HepG2 (cell line): ENCODE measurements around the gene CDYL. TPM values are rescaled to one million over a fixed set of nuclear protein-coding genes. Genes with fewer than 3 reads are reported as not detected.

ENCODE experiments used
- CEBPB ChIP-seq: IDR thresholded peaks from 2 replicates; pipeline ENCODE4 v1.6.1; 2011; ENCODE audit warnings: low read depth, low read length, improper control_type of control experiment, borderline replicate concordance
- CEBPG ChIP-seq: IDR thresholded peaks from 2 replicates; pipeline ENCODE4 v1.6.1; 2016
- CENPX ChIP-seq: sonication (generic); formaldehyde crosslinking; IDR thresholded peaks from 2 replicates; pipeline ENCODE4 v1.9.0; 2021; ENCODE audit warnings: mild to moderate bottlenecking, missing genetic modification reagents, moderate library complexity
- ELF1 ChIP-seq: sonication (generic); formaldehyde crosslinking; IDR thresholded peaks from 2 replicates; pipeline ENCODE4 v1.4.0; 2020; ENCODE audit warnings: missing genetic modification reagents
- HNF4G ChIP-seq, 2 experiments: sonication (generic) in 1 of 2; formaldehyde crosslinking in 1 of 2; IDR thresholded peaks; 2 replicates each; pipeline versions ENCODE4 v1.4.0 to v1.6.1; 2011 to 2020; ENCODE audit warnings: borderline replicate concordance in 2 of 2, low read depth in 2 of 2, mild to moderate bottlenecking in 2 of 2, low read length in 1 of 2, missing genetic modification reagents in 1 of 2, moderate library complexity in 1 of 2
- JUND ChIP-seq: sonication (generic); formaldehyde crosslinking; IDR thresholded peaks from 2 replicates; pipeline ENCODE4 v1.8.0; 2022; ENCODE audit warnings: mild to moderate bottlenecking, missing genetic modification reagents
- KLF9 ChIP-seq: IDR thresholded peaks from 2 replicates; pipeline ENCODE4 v1.6.1; 2016; ENCODE audit warnings: low read depth
- NFKB2 ChIP-seq: sonication (generic); formaldehyde crosslinking; IDR thresholded peaks from 2 replicates; pipeline ENCODE4 v1.4.0; 2020; ENCODE audit warnings: missing genetic modification reagents, borderline replicate concordance
- NR3C1 ChIP-seq: sonication (generic); formaldehyde crosslinking; IDR thresholded peaks from 2 replicates; pipeline ENCODE4 v1.4.0; 2020; ENCODE audit warnings: missing genetic modification reagents
- PHF8 ChIP-seq: sonication (generic); formaldehyde crosslinking; IDR thresholded peaks from 2 replicates; pipeline ENCODE4 v1.5.0; 2020; ENCODE audit warnings: missing genetic modification reagents
- SATB2 ChIP-seq: sonication (generic); formaldehyde crosslinking; IDR thresholded peaks from 2 replicates; pipeline ENCODE4 v1.5.0; 2020; ENCODE audit warnings: missing genetic modification reagents
- TCF7 ChIP-seq: sonication (generic); IDR thresholded peaks from 2 replicates; pipeline ENCODE4 v1.6.1; 2016; ENCODE audit warnings: antibody characterized with exemption, low read depth
- TCF7L2 ChIP-seq: IDR thresholded peaks from 2 replicates; pipeline ENCODE4 v1.6.1; 2011; ENCODE audit warnings: mild to moderate bottlenecking, low read depth, low read length, moderate library complexity
- ZFP36L2 ChIP-seq: sonication (generic); formaldehyde crosslinking; IDR thresholded peaks from 2 replicates; pipeline ENCODE4 v1.4.0; 2020; ENCODE audit warnings: missing genetic modification reagents
- ZMYM2 ChIP-seq: sonication (generic); formaldehyde crosslinking; IDR thresholded peaks from 2 replicates; pipeline ENCODE4 v1.8.0; 2022; ENCODE audit warnings: mild to moderate bottlenecking, missing genetic modification reagents
- ZNF3 ChIP-seq: IDR thresholded peaks from 2 replicates; pipeline ENCODE4 v1.7.0; 2017; ENCODE audit warnings: inconsistent platforms
- ZNF343 ChIP-seq: sonication (generic); formaldehyde crosslinking; IDR thresholded peaks from 2 replicates; pipeline ENCODE4 v1.4.0; 2020; ENCODE audit warnings: mild to moderate bottlenecking, missing genetic modification reagents
- ZNF569 ChIP-seq: sonication (generic); formaldehyde crosslinking; IDR thresholded peaks from 2 replicates; pipeline ENCODE4 v1.5.0; 2020; ENCODE audit warnings: mild to moderate bottlenecking, missing genetic modification reagents, moderate library complexity, borderline replicate concordance
- ZNF780A ChIP-seq: sonication (generic); formaldehyde crosslinking; IDR thresholded peaks from 2 replicates; pipeline ENCODE4 v1.8.0; 2022; ENCODE audit warnings: mild to moderate bottlenecking, missing genetic modification reagents, moderate library complexity
- polyA plus RNA-seq, 8 experiments: library from polyadenylated mRNA; depleted of rRNA in 3 of 8; stranded (reverse) in 7 of 8; unstranded in 1 of 8; fragments of >200 nt; fragmentation: Illumina TruSeq in 4 of 8; extraction: Trizol in 4 of 8; gene quantifications; 2 replicates each; pipeline versions ENCODE4 v1.2.1 to v1.2.3, GENCODE V29; 2011 to 2016; ENCODE audit warnings: low read depth in 4 of 8, missing spikeins in 1 of 8, mixed read lengths in 1 of 8; ENCODE audit not compliant: insufficient read depth in 1 of 8
- total RNA-seq, 5 experiments: library from RNA; depleted of rRNA; stranded (reverse); fragments of >200 nt; fragmentation: Illumina TruSeq; extraction: Trizol; gene quantifications; 2 replicates each; pipeline ENCODE4 v1.2.3, GENCODE V29; 2016; ENCODE audit warnings: low read depth in 1 of 5
- TF ChIP-seq, protein P1 (sequence below): sonication (generic); formaldehyde crosslinking; IDR thresholded peaks from 2 replicates; pipeline ENCODE4 v1.4.0; 2020; ENCODE audit warnings: missing genetic modification reagents
- TF ChIP-seq, protein P2 (sequence below): sonication (generic); formaldehyde crosslinking; IDR thresholded peaks from 2 replicates; pipeline ENCODE4 v1.5.1; 2020; ENCODE audit warnings: mild to moderate bottlenecking, missing genetic modification reagents, moderate library complexity
- TF ChIP-seq, protein P3 (sequence below): sonication (generic); formaldehyde crosslinking; IDR thresholded peaks from 2 replicates; pipeline ENCODE4 v1.5.0; 2020; ENCODE audit warnings: mild to moderate bottlenecking, missing genetic modification reagents, moderate library complexity
- TF ChIP-seq, protein P4 (sequence below): sonication (generic); formaldehyde crosslinking; IDR thresholded peaks from 2 replicates; pipeline ENCODE4 v1.4.0; 2020; ENCODE audit warnings: mild to moderate bottlenecking, missing genetic modification reagents

Gene CDYL
- total and polyA plus RNA-seq, 2 of the 13 experiments (the other 11 are each of a cell fraction or from before 2014, with no cell fraction given) = 22.8 to 105 TPM

DNA sequence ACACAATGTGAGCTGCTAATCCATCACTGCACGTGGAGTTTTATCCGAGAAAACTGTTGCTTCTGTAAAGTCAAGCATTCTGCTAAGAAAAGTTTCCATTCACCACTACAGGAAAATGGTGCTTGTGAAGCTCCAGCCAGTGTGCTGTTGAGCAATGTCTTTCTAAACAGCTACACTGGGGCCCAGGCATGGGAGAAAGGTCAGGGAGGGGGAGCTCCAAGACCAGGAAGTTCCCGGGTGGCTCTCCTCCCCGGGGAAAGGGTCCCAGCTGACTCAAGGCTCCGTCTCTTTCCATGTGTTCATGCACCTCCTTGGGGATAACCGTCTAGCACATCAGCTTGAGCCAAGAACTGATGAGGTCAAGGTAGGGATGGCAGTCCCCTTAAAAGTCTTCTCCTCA is 207.1 kb downstream of the CDYL start (continued):
- TF ChIP-seq, protein P1, sequence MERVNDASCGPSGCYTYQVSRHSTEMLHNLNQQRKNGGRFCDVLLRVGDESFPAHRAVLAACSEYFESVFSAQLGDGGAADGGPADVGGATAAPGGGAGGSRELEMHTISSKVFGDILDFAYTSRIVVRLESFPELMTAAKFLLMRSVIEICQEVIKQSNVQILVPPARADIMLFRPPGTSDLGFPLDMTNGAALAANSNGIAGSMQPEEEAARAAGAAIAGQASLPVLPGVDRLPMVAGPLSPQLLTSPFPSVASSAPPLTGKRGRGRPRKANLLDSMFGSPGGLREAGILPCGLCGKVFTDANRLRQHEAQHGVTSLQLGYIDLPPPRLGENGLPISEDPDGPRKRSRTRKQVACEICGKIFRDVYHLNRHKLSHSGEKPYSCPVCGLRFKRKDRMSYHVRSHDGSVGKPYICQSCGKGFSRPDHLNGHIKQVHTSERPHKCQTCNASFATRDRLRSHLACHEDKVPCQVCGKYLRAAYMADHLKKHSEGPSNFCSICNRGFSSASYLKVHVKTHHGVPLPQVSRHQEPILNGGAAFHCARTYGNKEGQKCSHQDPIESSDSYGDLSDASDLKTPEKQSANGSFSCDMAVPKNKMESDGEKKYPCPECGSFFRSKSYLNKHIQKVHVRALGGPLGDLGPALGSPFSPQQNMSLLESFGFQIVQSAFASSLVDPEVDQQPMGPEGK (CRISPR knock-in tag) = peak; percentile 71; the same call in 1 of the 2 replicates
- TF ChIP-seq ZMYM2 (CRISPR knock-in tag) = no peak
- TF ChIP-seq, protein P2, sequence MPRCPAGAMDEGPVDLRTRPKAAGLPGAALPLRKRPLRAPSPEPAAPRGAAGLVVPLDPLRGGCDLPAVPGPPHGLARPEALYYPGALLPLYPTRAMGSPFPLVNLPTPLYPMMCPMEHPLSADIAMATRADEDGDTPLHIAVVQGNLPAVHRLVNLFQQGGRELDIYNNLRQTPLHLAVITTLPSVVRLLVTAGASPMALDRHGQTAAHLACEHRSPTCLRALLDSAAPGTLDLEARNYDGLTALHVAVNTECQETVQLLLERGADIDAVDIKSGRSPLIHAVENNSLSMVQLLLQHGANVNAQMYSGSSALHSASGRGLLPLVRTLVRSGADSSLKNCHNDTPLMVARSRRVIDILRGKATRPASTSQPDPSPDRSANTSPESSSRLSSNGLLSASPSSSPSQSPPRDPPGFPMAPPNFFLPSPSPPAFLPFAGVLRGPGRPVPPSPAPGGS (CRISPR knock-in tag) = no peak
- TF ChIP-seq HNF4G (IDR thresholded peaks at IDR 0.05; ENCODE audit: borderline replicate concordance, low read depth, low read length) = 0 out of 2 replicates have a peak, but pooled peaks have one; percentile 13
- no peak for TF ChIP-seq HNF4G (CRISPR knock-in tag; IDR thresholded peaks at IDR 0.05; ENCODE audit: borderline replicate concordance, low read depth)
- TF ChIP-seq CENPX (CRISPR knock-in tag) = no peak
- no peak for TF ChIP-seq NR3C1 (CRISPR knock-in tag)
- TF ChIP-seq JUND = no peak
- peak; percentile 85 for TF ChIP-seq CEBPB
- TF ChIP-seq ZNF343 = no peak
- TF ChIP-seq PHF8 (CRISPR knock-in tag) = no peak
- TF ChIP-seq, protein P3, sequence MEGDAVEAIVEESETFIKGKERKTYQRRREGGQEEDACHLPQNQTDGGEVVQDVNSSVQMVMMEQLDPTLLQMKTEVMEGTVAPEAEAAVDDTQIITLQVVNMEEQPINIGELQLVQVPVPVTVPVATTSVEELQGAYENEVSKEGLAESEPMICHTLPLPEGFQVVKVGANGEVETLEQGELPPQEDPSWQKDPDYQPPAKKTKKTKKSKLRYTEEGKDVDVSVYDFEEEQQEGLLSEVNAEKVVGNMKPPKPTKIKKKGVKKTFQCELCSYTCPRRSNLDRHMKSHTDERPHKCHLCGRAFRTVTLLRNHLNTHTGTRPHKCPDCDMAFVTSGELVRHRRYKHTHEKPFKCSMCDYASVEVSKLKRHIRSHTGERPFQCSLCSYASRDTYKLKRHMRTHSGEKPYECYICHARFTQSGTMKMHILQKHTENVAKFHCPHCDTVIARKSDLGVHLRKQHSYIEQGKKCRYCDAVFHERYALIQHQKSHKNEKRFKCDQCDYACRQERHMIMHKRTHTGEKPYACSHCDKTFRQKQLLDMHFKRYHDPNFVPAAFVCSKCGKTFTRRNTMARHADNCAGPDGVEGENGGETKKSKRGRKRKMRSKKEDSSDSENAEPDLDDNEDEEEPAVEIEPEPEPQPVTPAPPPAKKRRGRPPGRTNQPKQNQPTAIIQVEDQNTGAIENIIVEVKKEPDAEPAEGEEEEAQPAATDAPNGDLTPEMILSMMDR (CRISPR knock-in tag) = peak; percentile 52
- TF ChIP-seq ZNF3 (CRISPR knock-in tag) = no peak
- no peak for TF ChIP-seq TCF7
- TF ChIP-seq, protein P4, sequence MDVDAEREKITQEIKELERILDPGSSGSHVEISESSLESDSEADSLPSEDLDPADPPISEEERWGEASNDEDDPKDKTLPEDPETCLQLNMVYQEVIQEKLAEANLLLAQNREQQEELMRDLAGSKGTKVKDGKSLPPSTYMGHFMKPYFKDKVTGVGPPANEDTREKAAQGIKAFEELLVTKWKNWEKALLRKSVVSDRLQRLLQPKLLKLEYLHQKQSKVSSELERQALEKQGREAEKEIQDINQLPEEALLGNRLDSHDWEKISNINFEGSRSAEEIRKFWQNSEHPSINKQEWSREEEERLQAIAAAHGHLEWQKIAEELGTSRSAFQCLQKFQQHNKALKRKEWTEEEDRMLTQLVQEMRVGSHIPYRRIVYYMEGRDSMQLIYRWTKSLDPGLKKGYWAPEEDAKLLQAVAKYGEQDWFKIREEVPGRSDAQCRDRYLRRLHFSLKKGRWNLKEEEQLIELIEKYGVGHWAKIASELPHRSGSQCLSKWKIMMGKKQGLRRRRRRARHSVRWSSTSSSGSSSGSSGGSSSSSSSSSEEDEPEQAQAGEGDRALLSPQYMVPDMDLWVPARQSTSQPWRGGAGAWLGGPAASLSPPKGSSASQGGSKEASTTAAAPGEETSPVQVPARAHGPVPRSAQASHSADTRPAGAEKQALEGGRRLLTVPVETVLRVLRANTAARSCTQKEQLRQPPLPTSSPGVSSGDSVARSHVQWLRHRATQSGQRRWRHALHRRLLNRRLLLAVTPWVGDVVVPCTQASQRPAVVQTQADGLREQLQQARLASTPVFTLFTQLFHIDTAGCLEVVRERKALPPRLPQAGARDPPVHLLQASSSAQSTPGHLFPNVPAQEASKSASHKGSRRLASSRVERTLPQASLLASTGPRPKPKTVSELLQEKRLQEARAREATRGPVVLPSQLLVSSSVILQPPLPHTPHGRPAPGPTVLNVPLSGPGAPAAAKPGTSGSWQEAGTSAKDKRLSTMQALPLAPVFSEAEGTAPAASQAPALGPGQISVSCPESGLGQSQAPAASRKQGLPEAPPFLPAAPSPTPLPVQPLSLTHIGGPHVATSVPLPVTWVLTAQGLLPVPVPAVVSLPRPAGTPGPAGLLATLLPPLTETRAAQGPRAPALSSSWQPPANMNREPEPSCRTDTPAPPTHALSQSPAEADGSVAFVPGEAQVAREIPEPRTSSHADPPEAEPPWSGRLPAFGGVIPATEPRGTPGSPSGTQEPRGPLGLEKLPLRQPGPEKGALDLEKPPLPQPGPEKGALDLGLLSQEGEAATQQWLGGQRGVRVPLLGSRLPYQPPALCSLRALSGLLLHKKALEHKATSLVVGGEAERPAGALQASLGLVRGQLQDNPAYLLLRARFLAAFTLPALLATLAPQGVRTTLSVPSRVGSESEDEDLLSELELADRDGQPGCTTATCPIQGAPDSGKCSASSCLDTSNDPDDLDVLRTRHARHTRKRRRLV (CRISPR knock-in tag) = no peak
- no peak for TF ChIP-seq ZNF569 (CRISPR knock-in tag)
- no peak for TF ChIP-seq ZNF780A (CRISPR knock-in tag)
- TF ChIP-seq SATB2 = no peak
- TF ChIP-seq ZFP36L2 (CRISPR knock-in tag) = no peak
- peak; percentile 89 for TF ChIP-seq CEBPG (CRISPR knock-in tag)
- TF ChIP-seq NFKB2 (CRISPR knock-in tag) = no peak
- no peak for TF ChIP-seq KLF9 (CRISPR knock-in tag)
- no peak for TF ChIP-seq TCF7L2
- TF ChIP-seq ELF1 = peak; percentile 54
